HEK293 (cell line): ENCODE measurements around the gene S100A10.
A peak's percentile ranks its signal among the peaks of the same experiment; 100 is the strongest.

Source experiments
- CTCF ChIA-PET: fragments of 350-600 bp; formaldehyde crosslinking; extraction: SDS; loops from one replicate; lab custom pipeline; 2021; ENCODE audit warnings: antibody characterized with exemption; lab: Yijun Ruan, JAX
- POLR2A ChIA-PET: fragments of 300-600 bp; formaldehyde crosslinking; extraction: SDS; loops from one replicate; lab custom pipeline; 2020; ENCODE audit warnings: antibody characterized with exemption, inconsistent platforms; lab: Yijun Ruan, JAX
- H3K27ac ChIP-seq: fragments of 200-500 bp; sonication (Bioruptor generic); 2 replicates; pipeline ENCODE4 v1.5.1; 2014; ENCODE audit warnings: low read depth, low read length, control low read depth, inconsistent platforms; ENCODE audit errors: extremely low read depth
- H3K36me3 ChIP-seq, 2 experiments: fragments of 200-500 bp in 1 of 2; sonication (Bioruptor generic) in 1 of 2; 1 replicate in 1 of 2; 2 replicates in 1 of 2; pipeline ENCODE4 v1.5.1; 2014 to 2017; ENCODE audit warnings: inconsistent platforms in 2 of 2, low read length in 2 of 2; ENCODE audit not compliant: control insufficient read depth in 2 of 2, insufficient read depth in 1 of 2
- H3K4me1 ChIP-seq: fragments of 200-500 bp; sonication (Bioruptor generic); 2 replicates; pipeline ENCODE4 v1.5.1; 2014; ENCODE audit warnings: mild to moderate bottlenecking, low read length, inconsistent platforms; ENCODE audit not compliant: control insufficient read depth, insufficient read depth
- H3K4me3 ChIP-seq: 2 replicates; pipeline ENCODE4 v1.5.1; 2011; ENCODE audit warnings: low read depth, mild to moderate bottlenecking, control low read depth, low read length, moderate library complexity
- H3K9me3 ChIP-seq: fragments of 200-500 bp; sonication (Bioruptor generic); 2 replicates; pipeline ENCODE4 v1.5.1; 2014; ENCODE audit warnings: low read depth, low read length, inconsistent platforms; ENCODE audit not compliant: control insufficient read depth, insufficient read depth
- CTCF ChIP-seq: fragments of 450-650 bp; formaldehyde crosslinking; IDR thresholded peaks from 2 replicates; pipeline ENCODE4 v1.5.1; 2016; ENCODE audit warnings: missing biosample characterization, missing genetic modification characterization
- GLIS1 ChIP-seq: fragments of 450-650 bp; formaldehyde crosslinking; IDR thresholded peaks from 2 replicates; pipeline ENCODE4 v1.5.1; 2016; ENCODE audit warnings: missing biosample characterization, missing genetic modification characterization
- IKZF3 ChIP-seq: fragments of 450-650 bp; IDR thresholded peaks from 2 replicates; pipeline ENCODE4 v1.5.0; 2018; ENCODE audit warnings: missing biosample characterization, mild to moderate bottlenecking, missing genetic modification characterization, moderate library complexity
- KLF8 ChIP-seq: fragments of 450-650 bp; formaldehyde crosslinking; IDR thresholded peaks from 2 replicates; pipeline ENCODE4 v1.5.1; 2016; ENCODE audit warnings: missing biosample characterization, missing genetic modification characterization
- KLF9 ChIP-seq: fragments of 450-650 bp; formaldehyde crosslinking; IDR thresholded peaks from 2 replicates; pipeline ENCODE4 v1.5.1; 2016; ENCODE audit warnings: missing biosample characterization, missing genetic modification characterization, low read depth
- PATZ1 ChIP-seq: fragments of 450-650 bp; formaldehyde crosslinking; IDR thresholded peaks from 2 replicates; pipeline ENCODE4 v1.5.1; 2016; ENCODE audit warnings: missing biosample characterization, missing genetic modification characterization
- PBX3 ChIP-seq: sonication (generic); formaldehyde crosslinking; IDR thresholded peaks from 2 replicates; pipeline ENCODE4 v1.8.1; 2022; ENCODE audit warnings: mild to moderate bottlenecking, moderate library complexity, missing genetic modification reagents
- SETDB1 ChIP-seq: IDR thresholded peaks from one replicate; pipeline ENCODE4 v1.6.1; 2017; ENCODE audit warnings: mild to moderate bottlenecking, low read length, moderate library complexity, mixed read lengths; ENCODE audit not compliant: insufficient read length
- TSHZ1 ChIP-seq: fragments of 450-650 bp; formaldehyde crosslinking; IDR thresholded peaks from 2 replicates; pipeline ENCODE4 v1.5.1; 2016; ENCODE audit warnings: missing biosample characterization, missing genetic modification characterization, borderline replicate concordance
- WT1 ChIP-seq: fragments of 450-650 bp; formaldehyde crosslinking; IDR thresholded peaks from 2 replicates; pipeline ENCODE4 v1.5.1; 2016; ENCODE audit warnings: missing biosample characterization, missing genetic modification characterization
- ZBTB10 ChIP-seq: fragments of 450-650 bp; formaldehyde crosslinking; IDR thresholded peaks from 2 replicates; pipeline ENCODE4 v1.5.1; 2016; ENCODE audit warnings: missing biosample characterization, missing genetic modification characterization
- ZBTB17 ChIP-seq: fragments of 450-650 bp; formaldehyde crosslinking; IDR thresholded peaks from 2 replicates; pipeline ENCODE4 v1.5.1; 2016; ENCODE audit warnings: missing biosample characterization, missing genetic modification characterization
- ZNF2 ChIP-seq: fragments of 450-650 bp; formaldehyde crosslinking; IDR thresholded peaks from 2 replicates; pipeline ENCODE4 v1.5.1; 2016; ENCODE audit warnings: missing biosample characterization, missing genetic modification characterization
- ZNF221 ChIP-seq: fragments of 450-650 bp; formaldehyde crosslinking; IDR thresholded peaks from 2 replicates; pipeline ENCODE4 v1.5.1; 2017; ENCODE audit warnings: missing biosample characterization, missing genetic modification characterization, borderline replicate concordance
- ZNF366 ChIP-seq: fragments of 450-650 bp; formaldehyde crosslinking; conservative IDR thresholded peaks from 2 replicates; pipeline ENCODE4 v1.5.1; 2016; ENCODE audit warnings: missing biosample characterization, missing genetic modification characterization
- ZNF449 ChIP-seq: fragments of 450-650 bp; formaldehyde crosslinking; IDR thresholded peaks from 2 replicates; pipeline ENCODE4 v1.5.1; 2017; ENCODE audit warnings: missing biosample characterization, mild to moderate bottlenecking, missing genetic modification characterization, moderate library complexity
- ZNF670 ChIP-seq: fragments of 450-650 bp; formaldehyde crosslinking; IDR thresholded peaks from 2 replicates; pipeline ENCODE4 v1.5.1; 2016; ENCODE audit warnings: missing biosample characterization, missing genetic modification characterization, low read depth
- ZNF692 ChIP-seq: fragments of 450-650 bp; formaldehyde crosslinking; IDR thresholded peaks from 2 replicates; pipeline ENCODE4 v1.5.1; 2016; ENCODE audit warnings: missing biosample characterization, missing genetic modification characterization

The S100A10 gene

GRCh38 chr1:152034654-152035538, 41.2 kb upstream of the S100A10 start:
- ChIA-PET POLR2A (interaction anchor here (1.0 to 4.3 kb wide), 3 partner anchors 13 to 128 kb away, joined by 3 to 68 read pairs (median 3); no protein-coding TSS in a partner anchor), CTCF (interaction anchor here (0.5 to 4.0 kb wide), 28 partner anchors 11 to 1474 kb away, joined by 3 to 44 read pairs (median 4); no protein-coding TSS in a partner anchor)
- Histone ChIP-seq H3K36me3 (peaks cover 0 to 27% of the 10 kb centered on the region in 2 experiments; a peak in 1 of 3 replicates), H3K4me3 (peak overlapping the region; percentile 70), H3K27ac (peak overlapping the region; percentile 78), H3K9me3 (no peaks in the 10 kb centered on the region), H3K4me1 (no peaks in the 10 kb centered on the region; the same call in 1 of the 2 replicates)
- TF ChIP-seq ZBTB17 (peak; percentile 96), KLF9 (peak; percentile 41; the same call in 1 of the 2 replicates), IKZF3 (tag by site-specific recombination) (peak; percentile 56), ZNF670 (tag by site-specific recombination) (no peak), PATZ1 (tag by site-specific recombination) (0 out of 2 replicates have a peak, but pooled peaks have one; percentile 19), SETDB1 (no peak), ZNF692 (tag by site-specific recombination) (peak; percentile 12; the same call in 1 of the 2 replicates), CTCF (tag by site-specific recombination) (peak; percentile 43), KLF8 (tag by site-specific recombination) (peak; percentile 12; the same call in 1 of the 2 replicates), PBX3 (CRISPR knock-in tag) (0 out of 2 replicates have a peak, but pooled peaks have one; percentile 29), ZNF366 (tag by site-specific recombination) (peak; percentile 84), TSHZ1 (tag by site-specific recombination) (peak; percentile 43), WT1 (peak; percentile 47), ZNF2 (tag by site-specific recombination) (peak; percentile 52; the same call in 1 of the 2 replicates), ZBTB10 (tag by site-specific recombination) (peak; percentile 57; the same call in 1 of the 2 replicates), GLIS1 (tag by site-specific recombination) (peak; percentile 80), ZNF221 (tag by site-specific recombination) (no peak), ZNF449 (tag by site-specific recombination) (peak; percentile 52; the same call in 1 of the 2 replicates)
